Neutrophil (primary cell): ENCODE data around the gene DCTD.

Source experiments
- H3K27ac ChIP-seq: fragments of 200-600 bp; sonication (generic); 2 replicates; pipeline ENCODE4 v1.5.1; 2016; ENCODE audit warnings: mild to moderate bottlenecking, moderate library complexity
- H3K27me3 ChIP-seq: fragments of 200-600 bp; sonication (generic); 2 replicates; pipeline ENCODE4 v1.6.0; 2016; ENCODE audit warnings: mild to moderate bottlenecking
- H3K36me3 ChIP-seq: fragments of 200-600 bp; sonication (generic); 2 replicates; pipeline ENCODE4 v1.5.1; 2017
- H3K4me1 ChIP-seq, 2 experiments: fragments of 200-600 bp in 1 of 2; sonication (generic) in 1 of 2; 1 replicate in 1 of 2; 2 replicates in 1 of 2; pipeline versions ENCODE4 v1.5.1 to v1.6.1; 2013 to 2016; ENCODE audit warnings: low read depth in 1 of 2, low read length in 1 of 2, mild to moderate bottlenecking in 1 of 2, moderate library complexity in 1 of 2; ENCODE audit not compliant: control insufficient read depth in 1 of 2, insufficient read depth in 1 of 2
- H3K4me3 ChIP-seq, 2 experiments: fragments of 200-600 bp in 1 of 2; sonication (generic) in 1 of 2; 1 replicate in 1 of 2; 2 replicates in 1 of 2; pipeline ENCODE4 v1.5.1; 2013 to 2016; ENCODE audit warnings: low read depth in 1 of 2, low read length in 1 of 2, mild to moderate bottlenecking in 1 of 2, moderate library complexity in 1 of 2
- H3K9me3 ChIP-seq: fragments of 200-600 bp; sonication (generic); 2 replicates; pipeline ENCODE4 v1.5.1; 2016
- TF ChIP-seq, protein P1 (sequence below): fragments of 200-600 bp; sonication (generic); IDR thresholded peaks from 2 replicates; pipeline ENCODE4 v1.5.1; 2016; ENCODE audit warnings: antibody characterized with exemption

Gene DCTD

DNA sequence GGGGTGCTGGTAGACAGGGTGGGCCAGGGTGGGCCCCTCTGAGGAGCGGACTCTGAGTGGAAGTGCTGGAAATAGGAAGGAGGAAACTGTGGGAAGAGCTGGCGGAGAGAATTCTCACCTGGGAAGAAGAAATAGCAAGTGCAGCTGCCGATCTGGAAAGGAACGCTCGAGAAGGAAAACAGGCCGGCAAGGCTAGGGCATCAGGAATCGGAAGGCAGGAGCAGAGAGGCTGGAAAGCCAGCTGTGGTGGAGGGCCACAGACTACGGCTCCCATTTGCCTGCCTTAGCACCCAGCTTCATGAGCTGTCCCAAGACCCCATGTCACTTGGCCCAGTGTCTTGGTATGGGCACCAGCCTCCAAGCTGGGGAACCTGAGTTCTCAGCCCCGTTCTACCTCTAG lies 37.3 kb downstream of the DCTD start:
- peaks cover 4% of the 10 kb centered on the region for H3K27me3 ChIP-seq

DNA sequence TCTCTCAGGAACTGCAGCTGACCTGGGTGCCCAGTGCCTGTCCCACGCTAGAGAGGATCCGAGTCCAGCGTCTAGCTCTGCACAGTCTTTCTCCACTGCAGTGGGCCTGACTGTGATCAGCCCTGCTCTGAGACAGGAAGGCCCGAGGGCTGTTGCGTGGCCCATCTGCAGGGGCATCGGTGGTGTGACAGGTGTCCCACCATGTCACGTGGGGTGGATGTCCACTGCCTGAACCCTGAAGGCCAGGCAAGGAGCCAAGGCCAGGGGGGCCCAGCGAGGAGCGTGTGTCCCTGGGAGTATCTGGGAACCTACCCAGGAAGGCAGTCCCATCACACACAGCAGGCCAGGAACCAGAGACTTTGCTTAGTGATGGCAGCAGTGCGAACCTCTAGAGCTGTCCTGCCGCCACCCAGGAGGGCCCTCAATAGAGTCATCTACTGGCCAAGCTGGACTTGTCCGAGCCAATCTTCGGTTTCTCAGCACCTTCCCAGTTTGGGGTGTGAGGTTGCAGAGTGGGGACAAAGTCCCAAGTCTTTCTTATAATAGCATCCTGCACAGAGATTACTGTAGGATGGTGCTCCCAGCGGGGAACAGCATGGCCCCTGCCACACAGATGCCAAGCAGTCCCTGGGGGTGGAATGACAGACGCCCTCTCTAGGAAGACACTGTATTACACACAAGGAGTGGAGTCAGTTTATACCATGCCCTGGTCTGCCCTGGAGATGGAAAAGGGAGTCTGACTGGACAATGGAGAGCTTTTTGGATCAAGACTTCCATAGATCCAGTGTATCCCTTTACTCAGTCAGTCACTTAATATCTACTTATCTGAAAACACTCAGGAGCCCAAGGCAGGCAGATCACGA lies 38.3 kb downstream of the DCTD start:
- Histone ChIP-seq H3K4me1 (no peaks in the 10 kb centered on the region), H3K9me3 (no peaks in the 10 kb centered on the region), H3K27ac (no peak overlapping the region), H3K4me3 (no peak overlapping the region), H3K36me3 (no peaks in the 10 kb centered on the region), H3K27me3 (peaks cover 12% of the 10 kb centered on the region)
- TF ChIP-seq, protein P1, sequence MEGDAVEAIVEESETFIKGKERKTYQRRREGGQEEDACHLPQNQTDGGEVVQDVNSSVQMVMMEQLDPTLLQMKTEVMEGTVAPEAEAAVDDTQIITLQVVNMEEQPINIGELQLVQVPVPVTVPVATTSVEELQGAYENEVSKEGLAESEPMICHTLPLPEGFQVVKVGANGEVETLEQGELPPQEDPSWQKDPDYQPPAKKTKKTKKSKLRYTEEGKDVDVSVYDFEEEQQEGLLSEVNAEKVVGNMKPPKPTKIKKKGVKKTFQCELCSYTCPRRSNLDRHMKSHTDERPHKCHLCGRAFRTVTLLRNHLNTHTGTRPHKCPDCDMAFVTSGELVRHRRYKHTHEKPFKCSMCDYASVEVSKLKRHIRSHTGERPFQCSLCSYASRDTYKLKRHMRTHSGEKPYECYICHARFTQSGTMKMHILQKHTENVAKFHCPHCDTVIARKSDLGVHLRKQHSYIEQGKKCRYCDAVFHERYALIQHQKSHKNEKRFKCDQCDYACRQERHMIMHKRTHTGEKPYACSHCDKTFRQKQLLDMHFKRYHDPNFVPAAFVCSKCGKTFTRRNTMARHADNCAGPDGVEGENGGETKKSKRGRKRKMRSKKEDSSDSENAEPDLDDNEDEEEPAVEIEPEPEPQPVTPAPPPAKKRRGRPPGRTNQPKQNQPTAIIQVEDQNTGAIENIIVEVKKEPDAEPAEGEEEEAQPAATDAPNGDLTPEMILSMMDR: no peak

More for the DNA sequence above, 37.3 kb downstream of the DCTD start:
- H3K9me3 ChIP-seq: no peaks in the 10 kb centered on the region
- H3K4me3 ChIP-seq: no peak overlapping the region
- H3K27ac ChIP-seq: no peak overlapping the region
- TF ChIP-seq, protein P1: no peak
- H3K4me1 ChIP-seq: no peaks in the 10 kb centered on the region
- no peaks in the 10 kb centered on the region for H3K36me3 ChIP-seq

DNA sequence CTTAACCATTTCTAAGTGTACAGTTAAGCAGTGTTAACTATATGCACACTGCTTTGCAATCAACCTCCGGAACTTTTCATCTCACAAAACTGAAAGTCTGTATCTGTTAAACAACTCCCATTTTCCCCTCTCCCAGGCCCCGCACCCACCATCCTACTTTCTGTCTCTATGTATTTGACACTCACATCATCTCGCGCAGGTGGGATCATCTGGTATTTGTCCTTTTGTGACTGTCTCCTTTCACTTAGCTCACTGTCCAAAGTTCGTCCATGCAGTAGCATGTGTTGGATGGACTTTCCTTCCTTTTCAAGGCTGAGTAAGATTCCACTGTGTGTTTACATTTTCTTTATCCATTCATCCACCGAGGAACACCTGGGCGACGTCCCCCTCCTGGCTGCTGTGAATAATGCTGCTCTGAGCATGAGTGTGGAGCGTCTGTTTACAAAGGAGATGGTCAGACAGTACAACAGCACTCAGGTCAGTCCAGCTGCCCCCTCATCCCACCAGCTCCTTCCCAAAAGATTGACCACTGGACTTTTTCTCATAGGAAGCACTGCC lies 39.8 kb downstream of the DCTD start:
- Histone ChIP-seq H3K27me3 (peaks cover 12% of the 10 kb centered on the region), H3K9me3 (no peaks in the 10 kb centered on the region), H3K36me3 (no peaks in the 10 kb centered on the region), H3K4me3 (no peak overlapping the region), H3K27ac (no peak overlapping the region), H3K4me1 (no peaks in the 10 kb centered on the region)
- TF ChIP-seq, protein P1: no peak

DNA sequence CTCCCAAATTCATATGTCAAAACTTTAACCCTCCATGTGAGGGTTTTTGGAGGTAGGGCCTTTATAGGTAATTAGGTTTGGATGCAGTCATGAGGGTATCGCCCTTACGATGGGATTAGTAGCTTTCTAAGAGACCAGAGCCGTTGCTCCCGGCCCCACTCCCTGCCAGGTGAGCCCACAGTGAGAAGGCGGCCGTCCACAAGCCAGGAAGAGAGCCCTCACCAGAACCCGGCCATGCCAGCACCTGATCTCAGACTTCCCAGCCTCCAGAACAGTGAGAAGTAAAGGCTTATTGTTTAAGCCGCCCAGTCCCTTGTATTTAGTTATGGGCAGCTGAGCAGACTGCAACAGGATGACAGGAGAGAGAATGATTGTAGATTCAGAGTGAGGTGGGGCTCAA lies 40.8 kb downstream of the DCTD start:
- Histone ChIP-seq H3K27ac (no peak overlapping the region), H3K9me3 (no peaks in the 10 kb centered on the region), H3K4me1 (no peaks in the 10 kb centered on the region), H3K4me3 (no peak overlapping the region), H3K27me3 (peaks cover 12% of the 10 kb centered on the region), H3K36me3 (no peaks in the 10 kb centered on the region)
- TF ChIP-seq, protein P1: no peak

DNA sequence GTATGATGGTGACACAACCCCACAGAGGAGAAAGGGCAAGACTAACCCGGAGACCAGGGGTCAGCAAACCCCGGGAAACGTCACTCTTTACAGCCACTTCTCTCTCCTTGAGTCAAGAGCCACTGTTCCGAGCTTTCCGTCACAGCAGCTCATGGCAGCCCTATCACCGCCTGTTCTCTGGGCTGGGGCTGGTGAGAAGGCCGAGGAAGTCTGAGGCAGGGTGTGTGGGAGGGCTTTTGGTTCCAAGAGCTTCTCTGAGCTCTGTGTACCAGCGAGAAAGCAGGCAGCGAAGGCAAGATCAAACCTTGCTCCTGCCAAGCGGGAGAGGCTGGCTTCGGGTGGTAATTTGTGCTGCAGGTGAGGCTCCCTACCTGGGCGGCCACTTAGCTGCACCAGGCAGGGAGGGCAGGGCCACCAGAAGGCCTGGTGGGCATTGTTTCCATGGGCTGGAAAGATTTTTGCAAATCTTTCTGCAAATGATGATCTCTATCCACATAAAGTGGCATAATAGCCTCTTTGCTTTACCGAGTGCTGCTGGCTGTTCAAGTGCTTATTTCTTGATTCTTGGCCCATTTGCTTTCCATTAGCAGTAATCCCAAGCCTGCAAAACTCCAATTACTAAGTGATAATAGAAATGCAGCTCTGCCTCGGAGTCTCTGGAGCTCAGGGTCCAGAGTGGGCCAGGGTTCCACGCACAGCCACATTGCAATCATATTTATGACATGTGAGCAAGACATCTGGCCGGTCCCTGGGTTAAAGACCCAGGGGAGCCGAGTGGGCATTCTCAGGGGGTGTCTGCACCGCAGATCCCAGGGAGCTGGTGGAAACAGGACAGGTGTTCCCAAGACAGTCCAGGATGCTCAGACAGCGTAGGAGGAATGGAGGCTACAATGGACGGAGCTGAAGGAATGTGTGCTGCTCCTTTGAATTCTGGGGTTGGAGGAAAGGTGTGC lies 41.5 kb downstream of the DCTD start:
- TF ChIP-seq, protein P1: no peak

More for the DNA sequence above, 41.5 kb downstream of the DCTD start:
- H3K9me3 ChIP-seq: no peaks in the 10 kb centered on the region
- H3K4me3 ChIP-seq: no peak overlapping the region
- H3K4me1 ChIP-seq: no peaks in the 10 kb centered on the region
- no peak overlapping the region for H3K27ac ChIP-seq
- no peaks in the 10 kb centered on the region for H3K36me3 ChIP-seq
- H3K27me3 ChIP-seq: peaks cover 12% of the 10 kb centered on the region
